Natural killer cell (primary cell): ENCODE results near the gene TRPC4. TPM values are rescaled to one million over a fixed set of nuclear protein-coding genes. Genes with fewer than 3 reads are reported as not detected.

Source experiments
- ATAC-seq, 3 donors: fragments of 150-1000 bp in 2 of 3; fragments of 200-7000 bp in 1 of 3; cut with Tn5 transposase; 1 replicate in 1 of 3; 2 replicates in 2 of 3; pipeline ENCODE4 v1.10.0; 2021; ENCODE audit warnings: mild to moderate bottlenecking in 2 of 3, moderate library complexity in 2 of 3
- DNase-seq, 2 donors: peaks; one replicate each; pipeline versions ENCODE4 v3.0.0 to v3.0.0-alpha.2; 2013 to 2021; ENCODE audit warnings: mixed read lengths in 1 of 2
- H3K27ac ChIP-seq: one replicate; pipeline ENCODE4 v1.5.1; 2013; ENCODE audit warnings: mild to moderate bottlenecking, low read length
- H3K27me3 ChIP-seq: one replicate; pipeline ENCODE4 v1.6.1; 2013; ENCODE audit warnings: low read length; ENCODE audit not compliant: control insufficient read depth, insufficient read depth
- H3K36me3 ChIP-seq: one replicate; pipeline ENCODE4 v1.6.1; 2013; ENCODE audit warnings: low read length; ENCODE audit not compliant: control insufficient read depth, insufficient read depth
- H3K4me1 ChIP-seq: one replicate; pipeline ENCODE4 v1.6.1; 2013; ENCODE audit warnings: low read length; ENCODE audit not compliant: control insufficient read depth, insufficient read depth
- H3K4me3 ChIP-seq: one replicate; pipeline ENCODE4 v1.5.1; 2013; ENCODE audit warnings: low read length
- H3K9me3 ChIP-seq: one replicate; pipeline ENCODE4 v1.6.1; 2013; ENCODE audit warnings: low read length; ENCODE audit not compliant: control insufficient read depth, insufficient read depth
- H3K27ac Mint-ChIP-seq, 2 donors: one replicate each; pipeline ENCODE4 v1.8.0; 2022; ENCODE audit warnings: mild to moderate bottlenecking in 2 of 2, mixed read lengths in 2 of 2, moderate library complexity in 1 of 2
- H3K27me3 Mint-ChIP-seq, 2 donors: one replicate each; pipeline ENCODE4 v1.8.0; 2022; ENCODE audit warnings: low read depth in 2 of 2, mixed read lengths in 2 of 2
- H3K36me3 Mint-ChIP-seq: one replicate; pipeline ENCODE4 v1.8.0; 2022; ENCODE audit warnings: mixed read lengths
- H3K4me1 Mint-ChIP-seq, 2 donors: one replicate each; pipeline ENCODE4 v1.8.0; 2022; ENCODE audit warnings: mixed read lengths in 2 of 2
- H3K4me3 Mint-ChIP-seq: one replicate; pipeline ENCODE4 v1.8.0; 2022; ENCODE audit warnings: mild to moderate bottlenecking, moderate library complexity, mixed read lengths
- H3K9me3 Mint-ChIP-seq, 2 donors: one replicate each; pipeline ENCODE4 v1.8.0; 2022; ENCODE audit warnings: mixed read lengths in 2 of 2
- WGBS: methylation state at CpG from one replicate; pipeline ENCODE4 v1.1.7; 2013; ENCODE audit warnings: missing lambda C conversion rate; ENCODE audit not compliant: insufficient coverage; 5-methylcytosine and 5-hydroxymethylcytosine counted together
- intact Hi-C: fragments of 100-400 bp; cut with micrococcal nuclease; formaldehyde crosslinking; loops from one replicate; pipeline ENCODE4 v1.14.2; 2022
- total RNA-seq, 4 donors: library from RNA; stranded (reverse); fragments of 120-200 nt in 1 of 4; gene quantifications; one replicate each; pipeline versions ENCODE4 v1.2.3 to v1.2.4, GENCODE V29; 2013 to 2022
- TF ChIP-seq, protein P1 (sequence below): fragments of 200-600 bp; IDR thresholded peaks from one replicate; pipeline ENCODE4 v1.8.0; 2022; ENCODE audit warnings: antibody characterized with exemption

Gene TRPC4
- total RNA-seq, 3 donors from 2014 or later (not counting 1 experiment from before 2014, with no cell fraction given), result not detected

DNA sequence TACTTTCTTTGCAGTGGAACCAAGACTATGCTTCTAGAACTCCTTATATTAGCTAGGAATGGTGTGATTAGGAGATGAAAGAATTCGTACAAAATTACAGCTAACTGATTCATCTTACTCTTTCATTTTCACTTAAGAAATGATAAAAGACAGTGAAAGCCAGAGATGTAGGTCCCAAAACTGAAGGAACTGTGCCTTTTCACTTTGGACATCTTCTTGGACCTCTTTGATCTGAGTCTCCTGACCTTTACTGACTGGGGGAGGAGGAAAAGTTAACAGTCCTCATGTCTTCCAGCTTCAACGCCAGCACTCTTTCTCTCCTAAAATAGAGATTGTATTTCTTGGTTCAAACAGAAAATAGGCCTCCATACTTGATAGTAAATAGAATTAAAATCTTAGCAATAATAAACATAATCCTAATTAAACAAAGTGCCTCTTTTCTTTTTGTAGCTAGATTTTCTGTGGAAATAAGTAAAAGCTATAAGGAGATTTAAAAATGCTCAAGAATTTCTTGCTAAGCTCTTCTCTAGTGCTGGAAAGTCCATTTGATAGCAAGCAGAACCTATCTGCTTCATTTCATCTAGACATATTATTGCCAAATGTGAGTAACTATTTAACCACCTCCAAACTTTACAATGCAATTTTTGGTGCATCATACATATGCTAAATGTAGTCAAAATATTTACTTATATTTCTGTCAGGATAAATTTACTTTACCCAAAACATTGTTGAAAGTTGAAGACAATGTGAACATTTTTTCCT lies 161.7 kb downstream of the TRPC4 start:
- Mint-ChIP-seq H3K4me1 (no peaks in the 10 kb centered on the region), H3K4me3 (no peak overlapping the region), H3K36me3 (no peaks in the 10 kb centered on the region), H3K9me3 (peaks cover 8 to 15% of the 10 kb centered on the region in 2 donors), H3K27me3 (no peaks in the 10 kb centered on the region), H3K27ac (no peak overlapping the region)
- ATAC-seq, result no peak
- WGBS, result no CpG with 5 or more reads among the region's 2 CpGs
- Histone ChIP-seq H3K27ac (no peak overlapping the region), H3K4me3 (no peak overlapping the region), H3K36me3 (no peaks in the 10 kb centered on the region), H3K27me3 (no peaks in the 10 kb centered on the region), H3K9me3 (no peaks in the 10 kb centered on the region), H3K4me1 (no peaks in the 10 kb centered on the region)
- TF ChIP-seq, protein P1, sequence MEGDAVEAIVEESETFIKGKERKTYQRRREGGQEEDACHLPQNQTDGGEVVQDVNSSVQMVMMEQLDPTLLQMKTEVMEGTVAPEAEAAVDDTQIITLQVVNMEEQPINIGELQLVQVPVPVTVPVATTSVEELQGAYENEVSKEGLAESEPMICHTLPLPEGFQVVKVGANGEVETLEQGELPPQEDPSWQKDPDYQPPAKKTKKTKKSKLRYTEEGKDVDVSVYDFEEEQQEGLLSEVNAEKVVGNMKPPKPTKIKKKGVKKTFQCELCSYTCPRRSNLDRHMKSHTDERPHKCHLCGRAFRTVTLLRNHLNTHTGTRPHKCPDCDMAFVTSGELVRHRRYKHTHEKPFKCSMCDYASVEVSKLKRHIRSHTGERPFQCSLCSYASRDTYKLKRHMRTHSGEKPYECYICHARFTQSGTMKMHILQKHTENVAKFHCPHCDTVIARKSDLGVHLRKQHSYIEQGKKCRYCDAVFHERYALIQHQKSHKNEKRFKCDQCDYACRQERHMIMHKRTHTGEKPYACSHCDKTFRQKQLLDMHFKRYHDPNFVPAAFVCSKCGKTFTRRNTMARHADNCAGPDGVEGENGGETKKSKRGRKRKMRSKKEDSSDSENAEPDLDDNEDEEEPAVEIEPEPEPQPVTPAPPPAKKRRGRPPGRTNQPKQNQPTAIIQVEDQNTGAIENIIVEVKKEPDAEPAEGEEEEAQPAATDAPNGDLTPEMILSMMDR, result no peak
- intact Hi-C loops, result no loop called here
- no peak for DNase-seq

DNA sequence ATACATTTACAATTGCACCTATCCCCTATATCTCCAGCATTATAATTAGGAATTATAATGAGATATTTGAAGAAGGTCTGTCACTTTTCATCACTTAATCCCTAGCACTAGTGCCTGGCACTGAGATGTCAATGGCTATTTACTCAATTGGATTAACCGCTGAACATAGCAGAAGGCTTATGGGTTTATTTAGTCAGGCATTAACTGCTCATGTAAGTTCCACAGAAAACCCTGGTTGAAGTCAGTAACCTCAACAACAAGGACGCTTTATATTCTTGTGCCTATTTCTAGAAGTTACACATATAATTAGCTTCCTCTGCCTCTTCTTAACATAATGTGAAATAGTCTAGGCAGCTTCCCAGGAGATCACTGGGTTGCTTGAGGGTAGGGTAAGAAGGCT lies 163.5 kb downstream of the TRPC4 start:
- WGBS, result 93% methylated on average over 2 of the region's 2 CpGs
- H3K4me3 Mint-ChIP-seq, result no peak overlapping the region
- Histone ChIP-seq H3K4me3 (no peak overlapping the region), H3K27me3 (no peaks in the 10 kb centered on the region), H3K4me1 (no peaks in the 10 kb centered on the region), H3K27ac (no peak overlapping the region), H3K9me3 (peaks cover 2% of the 10 kb centered on the region), H3K36me3 (no peaks in the 10 kb centered on the region)
- no peaks in the 10 kb centered on the region for H3K4me1 Mint-ChIP-seq
- DNase-seq (no peak), ATAC-seq (no peak)
- TF ChIP-seq, protein P1, result no peak
- no peaks in the 10 kb centered on the region for H3K27me3 Mint-ChIP-seq
- H3K36me3 Mint-ChIP-seq, result peaks cover 6% of the 10 kb centered on the region
- intact Hi-C loops, result no loop called here
- H3K27ac Mint-ChIP-seq, result no peak overlapping the region
- H3K9me3 Mint-ChIP-seq, result peaks cover 11 to 21% of the 10 kb centered on the region in 2 donors

GRCh38 chr13:37701972-37702371 lies 167.6 kb downstream of the TRPC4 start:
- Histone ChIP-seq H3K36me3 (no peaks in the 10 kb centered on the region), H3K4me3 (no peak overlapping the region), H3K9me3 (peaks cover 5% of the 10 kb centered on the region), H3K27ac (no peak overlapping the region), H3K4me1 (no peaks in the 10 kb centered on the region), H3K27me3 (no peaks in the 10 kb centered on the region)
- H3K9me3 Mint-ChIP-seq, result peaks cover 17 to 21% of the 10 kb centered on the region in 2 donors
- DNase-seq (no peak), ATAC-seq (no peak)
- TF ChIP-seq, protein P1, result no peak
- no peaks in the 10 kb centered on the region for H3K4me1 Mint-ChIP-seq
- no peak overlapping the region for H3K27ac Mint-ChIP-seq
- intact Hi-C loops, result no loop called here
- H3K27me3 Mint-ChIP-seq, result no peaks in the 10 kb centered on the region
- 77% methylated on average over 4 of the region's 4 CpGs for WGBS
- peaks cover 7% of the 10 kb centered on the region for H3K36me3 Mint-ChIP-seq
- no peak overlapping the region for H3K4me3 Mint-ChIP-seq

- Mint-ChIP-seq H3K4me3 (no peak overlapping the region), H3K4me1 (no peaks in the 10 kb centered on the region), H3K36me3 (peaks cover 7% of the 10 kb centered on the region), H3K27me3 (no peaks in the 10 kb centered on the region), H3K27ac (no peak overlapping the region), H3K9me3 (peaks cover 20 to 24% of the 10 kb centered on the region in 2 donors)
- no peaks in the 10 kb centered on the region for H3K36me3 ChIP-seq
- H3K27ac ChIP-seq, result no peak overlapping the region
- TF ChIP-seq, protein P1, result no peak
- intact Hi-C loops, result no loop called here
- ATAC-seq (no peak), DNase-seq (no peak)
- peaks cover 5% of the 10 kb centered on the region for H3K9me3 ChIP-seq
- 43% methylated on average over 4 of the region's 4 CpGs for WGBS
- no peaks in the 10 kb centered on the region for H3K4me1 ChIP-seq
- no peak overlapping the region for H3K4me3 ChIP-seq
- H3K27me3 ChIP-seq, result no peaks in the 10 kb centered on the region
These were observed 168.3 kb downstream of the TRPC4 start for GRCh38 chr13:37701306-37701705.
